ENCODE measurements around the gene CCNY. TPM values are rescaled to one million over a fixed set of nuclear protein-coding genes. Genes with fewer than 3 reads are reported as not detected.

The CCNY gene
- total and polyA plus RNA-seq, 2 experiments from 2014 or later = 51.5 to 55.8 TPM

- no peak overlapping the region for H3K4me2 ChIP-seq
- TF ChIP-seq EZH2 (IDR thresholded peaks at IDR 0.05; ENCODE audit: borderline replicate concordance) (no peak), CTCF (IDR thresholded peaks at IDR 0.05; ENCODE audit: poor library complexity) (no peak), EZH2phosphoT487 (IDR thresholded peaks at IDR 0.05; ENCODE audit: low read depth, severe bottlenecking, unreplicated experiment) (no peak)
- peaks cover 54% of the 10 kb centered on the region for H3K79me2 ChIP-seq
- no peaks in the 10 kb centered on the region for H3K9me2 ChIP-seq (replicated peaks; ENCODE audit: insufficient read depth)
- no peaks in the 10 kb centered on the region for H3K9me3 ChIP-seq (ENCODE audit: low read depth)
- H3K4me3 ChIP-seq = no peak overlapping the region
- H3K4me1 ChIP-seq (ENCODE audit: insufficient read depth) = no peaks in the 10 kb centered on the region
- H2AFZ ChIP-seq = no peak overlapping the region
- no peak overlapping the region for H3K27ac ChIP-seq
- H4K20me1 ChIP-seq (ENCODE audit: insufficient read depth, poor library complexity, severe bottlenecking) = no peaks in the 10 kb centered on the region
- H3K27me3 ChIP-seq = no peaks in the 10 kb centered on the region
- 100% methylated on average over 5 of the region's 5 CpGs for WGBS (ENCODE audit: low lambda C conversion rate, missing lambda C conversion rate)
- H3K36me3 ChIP-seq (replicated peaks; ENCODE audit: insufficient read depth, low read depth) = no peaks in the 10 kb centered on the region
- DNase-seq (ENCODE audit: low spot score) = no peak
These were observed 13.7 kb upstream of the CCNY start for GRCh38 chr10:35322636-35323035.

- Histone ChIP-seq H3K79me2 (peaks cover 65% of the 10 kb centered on the region), H3K36me3 (replicated peaks; ENCODE audit: insufficient read depth, low read depth) (no peaks in the 10 kb centered on the region), H3K27ac (no peak overlapping the region), H3K4me1 (ENCODE audit: insufficient read depth) (no peaks in the 10 kb centered on the region), H3K9me2 (replicated peaks; ENCODE audit: insufficient read depth) (no peaks in the 10 kb centered on the region), H2AFZ (no peak overlapping the region), H4K20me1 (ENCODE audit: insufficient read depth, poor library complexity, severe bottlenecking) (no peaks in the 10 kb centered on the region), H3K9me3 (ENCODE audit: low read depth) (no peaks in the 10 kb centered on the region), H3K4me3 (no peak overlapping the region), H3K4me2 (no peak overlapping the region), H3K27me3 (no peaks in the 10 kb centered on the region)
- TF ChIP-seq EZH2phosphoT487 (IDR thresholded peaks at IDR 0.05; ENCODE audit: low read depth, severe bottlenecking, unreplicated experiment) = no peak
- no peak for TF ChIP-seq EZH2 (IDR thresholded peaks at IDR 0.05; ENCODE audit: borderline replicate concordance)
- TF ChIP-seq CTCF (IDR thresholded peaks at IDR 0.05; ENCODE audit: poor library complexity) = no peak
- WGBS (ENCODE audit: low lambda C conversion rate, missing lambda C conversion rate) = 80% methylated on average over 3 of the region's 3 CpGs
- DNase-seq (ENCODE audit: low spot score) = no peak
These were observed 12.1 kb upstream of the CCNY start for GRCh38 chr10:35324196-35324595.

DNA sequence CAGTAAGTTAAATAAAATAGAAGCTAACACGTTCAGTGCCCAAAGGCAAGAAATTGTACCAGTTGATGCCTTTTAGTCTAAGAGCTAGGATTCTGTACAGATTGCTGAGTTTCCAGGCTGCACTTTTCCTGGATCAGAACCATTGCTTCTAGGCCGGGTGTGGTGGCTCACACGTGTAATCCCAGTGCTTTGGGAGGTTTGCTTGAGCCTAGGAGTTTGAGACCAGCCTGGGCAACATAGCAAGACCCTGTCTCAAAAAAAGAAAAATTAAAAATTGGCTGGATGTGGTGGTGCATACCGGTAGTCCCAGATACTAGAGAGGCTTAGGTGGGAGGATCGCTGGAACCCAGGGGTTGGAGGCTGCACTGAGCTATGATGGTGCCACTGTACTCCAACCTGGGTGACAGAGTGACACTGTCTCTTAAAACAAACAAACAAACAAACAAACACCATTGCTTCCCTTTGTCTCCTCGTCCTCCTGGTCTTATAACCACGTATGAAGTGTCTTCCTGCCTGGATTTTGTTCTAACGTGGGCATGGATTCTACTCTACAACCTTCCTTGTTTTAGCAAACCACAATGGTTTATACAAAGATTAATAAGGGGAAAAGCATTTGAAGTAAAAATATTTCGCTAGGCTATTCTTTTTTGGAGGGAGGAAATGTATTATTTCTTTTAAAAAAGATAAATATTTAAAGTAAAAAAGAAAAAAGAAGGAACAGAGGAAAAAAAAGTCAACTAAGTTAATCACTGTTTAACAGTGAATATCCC lies 9.7 kb upstream of the CCNY start:
- Histone ChIP-seq H3K9me2 (replicated peaks; ENCODE audit: insufficient read depth) (no peaks in the 10 kb centered on the region), H3K36me3 (replicated peaks; ENCODE audit: insufficient read depth, low read depth) (no peaks in the 10 kb centered on the region), H3K4me3 (no peak overlapping the region), H4K20me1 (ENCODE audit: insufficient read depth, poor library complexity, severe bottlenecking) (no peaks in the 10 kb centered on the region), H3K4me1 (ENCODE audit: insufficient read depth) (peaks cover 13% of the 10 kb centered on the region), H3K27ac (no peak overlapping the region), H3K4me2 (no peak overlapping the region), H3K27me3 (no peaks in the 10 kb centered on the region), H2AFZ (no peak overlapping the region), H3K79me2 (peaks cover 71% of the 10 kb centered on the region), H3K9me3 (ENCODE audit: low read depth) (no peaks in the 10 kb centered on the region)
- WGBS (ENCODE audit: low lambda C conversion rate, missing lambda C conversion rate) = 89% methylated on average over 9 of the region's 9 CpGs
- no peak for TF ChIP-seq CTCF (IDR thresholded peaks at IDR 0.05; ENCODE audit: poor library complexity)
- no peak for TF ChIP-seq EZH2 (IDR thresholded peaks at IDR 0.05; ENCODE audit: borderline replicate concordance)
- no peak for TF ChIP-seq EZH2phosphoT487 (IDR thresholded peaks at IDR 0.05; ENCODE audit: low read depth, severe bottlenecking, unreplicated experiment)
- DNase-seq (ENCODE audit: low spot score) = no peak

Measured in hepatocyte (in vitro differentiated cells).